Activated T-cell treated with anti-CD3 and anti-CD28 coated beads for 24 hours (primary cell): ENCODE data around the gene CEBPZOS.
"Not testable (repeated sequence)": the region's sequence is repeated elsewhere in the genome, so short reads cannot be mapped to it uniquely, and the experiment has no call there.

ENCODE experiments used
- DNase-seq: peaks from one replicate; pipeline ENCODE4 v3.0.0-alpha.2; 2020; ENCODE audit warnings: low read depth

The CEBPZOS gene

GRCh38 chr2:37191253-37191652 lies 5.0 kb upstream of the CEBPZOS start:
- no peak for DNase-seq

GRCh38 chr2:37191747-37192146 lies 4.5 kb upstream of the CEBPZOS start:
- no peak for DNase-seq

DNA sequence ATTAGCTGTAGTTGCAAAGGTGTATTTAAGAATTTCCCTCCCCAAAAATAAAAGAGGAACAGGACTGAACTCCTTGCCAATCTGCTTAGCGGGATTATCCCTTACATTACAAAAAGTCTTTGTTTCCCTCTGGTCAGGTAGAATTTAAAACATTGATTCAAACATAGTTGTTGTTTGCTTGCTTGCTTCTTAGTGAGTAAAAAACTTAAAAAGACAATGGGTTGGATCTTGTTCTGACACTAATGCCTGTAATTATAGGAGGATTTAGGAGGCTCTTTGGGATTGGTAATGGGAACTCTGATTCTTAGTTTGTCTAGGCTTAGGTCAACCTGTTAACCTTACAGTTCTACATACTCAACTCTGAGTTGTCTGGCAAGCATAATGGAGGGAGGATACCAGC lies 3.7 kb upstream of the CEBPZOS start:
- no peak for DNase-seq

DNA sequence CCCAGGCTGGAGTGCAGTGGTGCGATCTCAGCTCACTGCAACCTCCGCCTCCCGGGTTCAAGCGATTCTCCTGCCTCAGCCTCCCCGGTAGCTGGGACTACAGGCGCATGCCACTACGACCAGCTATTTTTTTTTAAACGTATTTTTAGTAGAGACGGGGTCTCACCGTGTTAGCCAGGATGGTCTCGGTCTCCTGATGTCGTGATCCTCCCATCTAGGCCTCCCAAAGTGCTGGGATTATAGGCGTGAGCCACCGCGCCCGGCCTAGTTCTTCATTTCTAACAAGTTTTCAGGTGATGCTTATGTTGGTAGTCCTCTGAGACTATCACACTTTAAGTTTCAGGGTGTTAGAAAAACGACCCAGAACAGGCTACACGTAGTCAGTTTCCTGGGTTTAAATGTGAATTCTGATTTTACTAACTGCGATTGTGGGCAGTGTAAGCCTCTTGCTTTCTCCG lies 405 bp upstream of the CEBPZOS start:
- DNase-seq: not testable (repeated sequence)

DNA sequence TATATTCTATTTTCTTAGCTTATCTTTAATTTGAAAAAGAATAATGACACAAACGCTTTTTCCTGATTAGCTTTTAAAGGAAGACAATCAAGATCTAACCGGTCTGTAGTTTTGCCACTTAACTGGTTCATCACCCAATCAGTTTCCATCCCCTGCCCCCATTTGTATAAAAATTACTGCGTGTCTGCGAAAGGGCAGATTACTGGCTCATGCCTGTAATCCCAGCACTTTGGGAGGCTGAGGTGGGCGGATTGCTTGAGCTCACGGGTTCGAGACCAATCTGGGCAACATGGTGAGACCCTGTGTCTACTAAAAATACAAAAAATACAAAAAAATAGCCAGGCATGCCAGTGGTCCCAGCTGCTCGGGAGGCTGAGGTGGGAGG lies 2.4 kb downstream of the CEBPZOS start:
- DNase-seq: no peak

DNA sequence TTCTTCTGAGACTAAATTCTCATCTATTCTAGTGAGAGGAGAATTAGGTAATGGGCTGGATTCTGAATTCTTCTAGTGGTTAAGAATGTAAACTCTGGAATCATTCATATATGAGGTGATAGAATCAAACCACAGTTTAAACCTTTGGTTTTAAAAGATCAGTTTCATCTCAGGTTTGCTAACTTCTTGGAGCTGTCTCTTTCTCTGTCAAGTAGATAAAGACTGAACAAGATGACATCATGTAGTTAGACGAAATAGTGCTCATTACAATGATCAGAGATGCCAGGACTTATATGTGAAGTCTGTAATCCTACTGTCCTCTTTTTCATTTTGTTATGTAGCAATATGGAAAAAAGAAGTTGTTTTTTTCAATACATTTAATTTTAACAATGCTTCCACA lies 4.9 kb downstream of the CEBPZOS start:
- DNase-seq: no peak

DNA sequence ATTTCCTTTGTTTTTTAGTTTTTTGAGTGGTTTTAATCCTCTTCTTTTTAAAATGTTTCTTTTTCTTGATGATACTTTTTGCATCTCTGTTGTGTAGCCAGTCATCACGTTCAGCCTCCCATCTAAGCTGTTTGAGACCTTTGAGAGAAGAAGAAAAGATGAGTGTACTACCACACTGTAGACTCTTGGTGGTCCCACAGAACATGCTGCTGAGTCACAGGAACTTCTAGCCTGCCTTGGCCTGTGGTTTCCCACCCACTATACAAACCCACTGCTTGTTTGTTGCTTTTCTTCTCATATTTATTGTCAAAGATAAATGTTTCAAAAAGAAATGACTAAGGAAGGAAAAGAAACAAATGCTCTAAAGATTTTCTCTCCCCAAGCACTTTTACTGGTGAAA lies 5.5 kb downstream of the CEBPZOS start:
- peak; percentile 23 for DNase-seq

GRCh38 chr2:37203708-37204107 lies 7.4 kb downstream of the CEBPZOS start:
- DNase-seq: no peak

- not testable (repeated sequence) for DNase-seq
Observed at GRCh38 chr2:37205071-37205661, 8.9 kb downstream of the CEBPZOS start.

- DNase-seq: no peak
Observed at GRCh38 chr2:37205689-37206341, 9.5 kb downstream of the CEBPZOS start.

DNA sequence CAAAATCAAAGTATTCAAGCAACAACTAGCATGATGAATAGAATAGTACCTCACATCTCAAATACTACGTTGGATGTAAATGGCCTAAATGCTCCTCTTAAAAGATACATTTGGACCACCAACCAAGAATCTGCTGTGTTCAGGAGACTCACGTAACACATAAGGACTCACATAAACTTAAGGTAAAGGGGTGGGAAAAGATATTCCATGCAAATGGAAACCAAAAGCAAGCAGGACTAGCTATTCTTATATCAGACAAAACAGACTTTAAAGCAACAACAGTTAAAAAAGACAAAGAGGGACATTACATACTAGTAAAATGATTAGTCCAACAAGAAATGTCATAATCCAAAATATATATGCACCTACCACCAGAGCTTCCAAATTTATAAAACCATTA lies 10.5 kb downstream of the CEBPZOS start:
- not testable (repeated sequence) for DNase-seq

DNA sequence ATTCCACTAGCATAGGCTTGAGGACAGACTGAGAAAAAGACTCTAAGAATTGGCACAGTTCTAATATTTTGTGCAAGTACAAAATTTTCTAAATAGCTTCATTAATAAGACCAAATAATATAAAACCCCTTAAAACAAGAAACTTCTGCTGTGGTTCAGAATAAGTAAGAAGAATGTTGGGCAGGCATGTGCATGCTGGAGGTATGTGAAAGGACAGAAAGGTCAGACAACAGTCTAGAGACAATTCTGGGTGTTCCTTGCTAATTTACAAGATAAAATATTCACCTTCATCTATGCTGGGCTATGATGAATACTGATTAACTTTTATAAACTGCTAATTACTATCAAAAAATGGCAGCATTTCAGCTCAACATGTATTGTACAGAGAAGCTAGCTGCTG lies 14.9 kb downstream of the CEBPZOS start:
- no peak for DNase-seq

GRCh38 chr2:37211939-37212338 lies 15.6 kb downstream of the CEBPZOS start:
- DNase-seq: no peak

DNA sequence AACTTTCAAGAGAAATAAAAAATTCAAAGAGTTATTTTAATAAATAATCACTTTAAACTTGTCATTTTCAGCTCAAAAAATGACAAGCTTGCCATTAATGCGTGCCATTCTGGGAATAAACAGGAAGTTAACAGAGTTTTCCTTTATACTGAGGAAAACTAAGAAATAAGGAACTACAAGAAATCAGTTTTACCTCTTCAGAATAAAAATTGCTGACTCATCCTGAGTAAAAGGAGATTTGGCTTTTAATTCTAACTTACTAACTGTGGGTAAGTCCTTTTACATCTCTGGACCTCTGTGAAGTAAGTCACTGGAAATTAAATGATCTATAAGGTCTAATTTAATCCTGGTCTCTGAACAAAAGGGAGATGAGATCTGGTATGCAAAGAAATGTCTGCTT lies 19.0 kb downstream of the CEBPZOS start:
- DNase-seq: no peak

- DNase-seq: no peak
Observed at GRCh38 chr2:37219046-37219445, 22.8 kb downstream of the CEBPZOS start.

GRCh38 chr2:37223131-37223530 lies 26.8 kb downstream of the CEBPZOS start:
- no peak for DNase-seq

DNA sequence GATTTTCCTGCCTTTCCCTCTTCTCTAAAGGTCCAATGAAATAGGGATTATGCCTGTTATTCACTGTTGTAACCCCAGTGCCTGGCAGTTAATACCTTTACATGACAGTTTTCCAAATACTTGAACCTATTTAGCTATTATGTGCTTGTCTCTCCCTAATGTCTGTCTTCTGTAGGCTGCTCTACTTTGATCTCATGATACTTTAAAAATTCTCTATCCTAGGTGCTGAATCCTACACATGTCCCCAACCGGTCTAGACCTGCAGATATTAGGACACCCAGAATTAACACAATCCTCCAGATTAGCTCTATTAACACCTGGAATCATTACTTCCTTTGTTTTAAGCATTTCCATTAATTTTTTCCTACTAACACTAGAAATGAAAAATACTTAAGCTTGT lies 27.8 kb downstream of the CEBPZOS start:
- DNase-seq: no peak

DNA sequence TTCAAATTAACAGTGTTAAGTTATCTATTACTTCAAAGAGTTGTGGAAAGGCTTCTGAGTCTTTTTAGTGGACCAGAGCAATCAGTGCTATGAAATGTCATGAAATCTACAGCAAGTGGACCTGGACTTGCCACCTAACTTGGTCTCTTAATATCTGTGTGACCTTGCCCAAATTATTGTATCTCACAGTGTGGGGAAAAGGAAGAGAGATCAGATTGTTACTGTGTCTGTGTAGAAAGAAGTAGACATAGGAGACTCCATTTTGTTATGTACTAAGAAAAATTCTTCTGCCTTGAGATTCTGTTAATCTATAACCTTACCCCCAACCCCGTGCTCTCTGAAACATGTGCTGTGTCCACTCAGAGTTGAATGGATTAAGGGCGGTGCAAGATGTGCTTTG lies 28.8 kb downstream of the CEBPZOS start:
- not testable (repeated sequence) for DNase-seq

DNA sequence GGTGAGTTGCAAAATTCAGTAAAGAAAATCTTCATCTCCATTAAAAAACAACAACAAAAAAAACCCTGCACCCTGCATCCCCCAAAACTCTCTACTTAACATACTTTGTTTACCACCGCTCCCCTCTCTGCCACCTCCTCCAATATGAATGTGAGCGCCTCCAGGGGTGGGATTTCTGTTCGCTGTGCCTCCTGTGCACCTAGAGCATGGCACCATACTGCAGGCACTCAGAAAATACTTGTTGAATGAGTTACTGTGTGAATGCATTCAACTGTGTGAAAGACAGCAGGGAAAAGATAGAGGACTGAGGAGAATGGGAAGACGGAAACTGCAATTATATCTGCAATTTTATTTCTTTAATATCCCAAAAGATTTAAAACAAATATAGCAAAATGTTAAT lies 30.6 kb downstream of the CEBPZOS start:
- DNase-seq: no peak

DNA sequence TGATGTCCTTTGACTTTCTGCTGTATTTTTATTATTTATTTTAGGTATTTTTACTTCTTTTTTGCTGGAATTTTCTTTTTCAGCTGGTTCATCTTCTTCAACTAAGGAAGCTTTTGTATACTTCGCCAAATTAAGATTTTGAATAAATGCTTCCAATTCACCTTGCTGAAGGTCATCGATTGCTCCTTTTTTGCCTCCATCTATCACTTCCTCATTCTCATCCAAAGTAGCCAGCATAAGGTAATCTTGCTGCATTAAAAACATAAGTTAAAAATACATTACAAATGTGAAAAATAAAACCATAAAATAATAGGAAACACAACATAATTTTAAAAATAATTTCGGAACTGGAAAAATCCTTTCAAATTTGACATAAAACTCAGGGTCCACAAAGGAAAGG lies 32.5 kb downstream of the CEBPZOS start:
- no peak for DNase-seq

DNA sequence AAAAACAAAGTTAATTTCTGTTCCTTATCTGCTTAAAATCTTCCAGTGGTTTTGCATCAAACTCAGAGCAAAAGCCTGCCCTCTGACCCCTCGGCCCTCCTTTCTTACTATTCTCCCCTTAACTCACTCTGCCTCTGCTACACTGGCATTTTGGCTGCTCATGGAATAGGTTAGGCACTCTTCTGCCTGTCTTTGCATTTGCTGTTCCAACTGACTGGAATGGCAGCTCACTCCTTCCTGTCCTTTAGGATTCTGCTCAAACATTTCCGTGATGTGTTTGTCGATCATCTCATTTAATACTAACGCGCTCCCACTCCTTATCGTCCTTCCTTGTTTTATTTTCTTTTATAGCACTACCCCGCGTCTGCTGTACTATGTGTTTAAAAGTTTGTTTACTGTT lies 34.3 kb downstream of the CEBPZOS start:
- DNase-seq: no peak

DNA sequence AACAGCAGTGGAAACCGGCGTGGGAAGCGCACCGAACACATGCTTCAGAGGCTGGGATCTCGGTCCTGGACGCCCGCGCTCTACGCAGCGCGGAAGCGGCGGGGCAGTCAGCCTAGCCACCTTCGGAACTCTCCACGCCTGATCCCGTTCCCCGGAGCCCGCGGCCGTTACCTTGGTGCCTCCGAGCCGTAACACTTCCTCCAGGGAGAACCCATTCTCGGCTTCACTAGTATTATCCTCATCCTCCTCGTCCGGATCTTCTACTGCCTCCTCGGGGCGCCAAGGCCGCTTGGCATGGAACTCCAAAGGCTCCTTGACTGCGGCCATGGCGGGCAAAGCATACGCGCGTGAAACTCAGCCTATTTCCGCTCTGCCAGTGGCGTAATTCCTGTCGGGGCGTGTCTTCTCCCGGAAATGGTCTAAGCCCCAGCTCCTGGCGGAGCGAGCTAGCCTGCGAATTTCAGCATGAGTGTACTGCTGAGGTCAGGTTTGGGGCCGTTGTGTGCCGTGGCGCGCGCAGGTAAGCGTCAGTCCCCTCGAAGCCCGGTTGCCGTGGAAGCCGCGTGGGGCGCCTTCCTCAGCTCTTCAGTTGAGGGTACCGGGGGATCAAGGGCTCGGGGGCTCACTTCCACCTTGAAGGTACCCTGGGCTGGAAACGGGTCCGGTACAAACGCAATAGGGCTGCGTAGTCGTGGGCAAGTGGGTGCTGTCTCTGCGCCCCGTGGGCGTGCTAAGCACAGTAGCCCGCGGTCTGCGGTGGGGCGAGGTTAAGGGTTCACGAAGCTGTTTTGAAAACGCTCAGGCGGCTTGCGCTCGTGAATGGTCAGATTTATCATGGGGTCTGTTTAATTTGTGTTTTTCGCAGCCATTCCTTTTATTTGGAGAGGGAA lies 35.2 kb downstream of the CEBPZOS start, which contains the start of the genes CEBPZ and NDUFAF7:
CEBPZ (minus strand) TSS at position 356 of the 890 bp plus-strand sequence; CDS start at position 327, 29 bp downstream.
NDUFAF7 (plus strand) TSS at position 418 of the 890 bp plus-strand sequence; CDS start at position 466, 48 bp downstream.
- DNase-seq: peak; percentile 86
